ENCODE results near the gene SCN2B.

The SCN2B gene

GRCh38 chr11:118115048-118115447, 61.4 kb downstream of the SCN2B start:
- no peak overlapping the region for H3K27ac ChIP-seq
- TF ChIP-seq CTCF (IDR thresholded peaks at IDR 0.05) (no peak), ZFX (IDR thresholded peaks at IDR 0.05; ENCODE audit: borderline replicate concordance) (no peak)

DNA sequence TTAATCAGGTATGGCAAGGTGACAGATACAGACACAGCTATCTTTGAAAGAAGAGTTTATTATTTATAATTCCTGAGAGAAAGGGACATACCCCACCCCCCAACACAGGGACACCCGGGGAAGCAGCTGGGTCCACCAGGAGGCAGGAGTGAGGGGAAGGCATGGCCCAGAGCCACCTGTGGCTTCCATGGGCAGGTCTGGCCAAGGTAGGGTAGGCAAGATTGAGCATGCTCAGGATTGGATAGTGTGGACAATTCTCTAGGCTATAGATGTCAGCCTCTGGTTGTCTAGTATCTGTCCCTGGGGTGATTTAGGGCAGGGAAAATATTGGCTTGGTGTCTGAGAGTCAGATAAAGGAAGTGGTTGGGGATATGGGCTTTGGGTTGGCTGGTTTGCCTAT, 62.2 kb downstream of the SCN2B start:
- H3K27ac ChIP-seq = no peak overlapping the region
- TF ChIP-seq ZFX (IDR thresholded peaks at IDR 0.05; ENCODE audit: borderline replicate concordance) = no peak
- TF ChIP-seq CTCF (IDR thresholded peaks at IDR 0.05) = no peak

DNA sequence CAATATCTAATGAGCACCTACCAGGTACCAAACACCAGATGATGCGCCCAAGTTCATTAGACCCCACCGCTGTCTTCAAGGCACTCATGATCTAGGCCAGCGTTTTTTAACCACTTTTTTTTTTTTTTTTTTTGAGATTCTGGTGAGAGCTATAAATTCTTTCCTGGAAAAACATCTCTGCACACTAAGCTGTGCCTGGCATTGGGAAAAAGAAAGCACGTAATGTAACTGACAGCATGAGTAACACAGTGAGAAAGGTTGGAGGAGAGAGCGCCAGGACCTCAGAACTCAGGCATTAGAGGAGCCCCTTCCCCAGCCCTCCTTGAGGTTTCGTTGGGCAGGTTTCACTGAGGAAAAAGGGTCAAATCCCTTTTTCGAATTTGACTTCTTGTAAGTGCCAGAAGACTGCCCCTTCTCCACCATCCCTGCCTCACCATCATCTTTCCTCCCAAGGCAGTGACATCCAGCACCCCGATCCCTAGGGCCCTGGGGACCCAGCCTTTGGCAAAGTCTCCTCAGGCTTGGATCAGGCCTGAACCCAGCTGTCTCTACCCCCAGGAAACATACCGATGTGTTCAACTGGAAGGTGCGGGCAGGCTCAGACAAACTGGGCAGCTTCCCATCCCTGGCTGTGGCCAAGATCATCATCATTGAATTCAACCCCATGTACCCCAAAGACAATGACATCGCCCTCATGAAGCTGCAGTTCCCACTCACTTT, 63.6 kb downstream of the SCN2B start:
- no peak for TF ChIP-seq ZFX (IDR thresholded peaks at IDR 0.05; ENCODE audit: borderline replicate concordance)
- TF ChIP-seq CTCF (IDR thresholded peaks at IDR 0.05) = no peak
- H3K27ac ChIP-seq = no peak overlapping the region

All from 22Rv1 (cell line).